NCI-H1417 treated with DMSO at 0.1 percent for 48 hours (cell line): ENCODE results near the gene EHBP1L1.

ENCODE experiments used
- DNase-seq: peaks from one replicate; lab custom pipeline; 2025; lab: John Stamatoyannopoulos, UW

Gene EHBP1L1

GRCh38 chr11:65546217-65546958 is 29.5 kb upstream of the EHBP1L1 start:
- DNase-seq, result peak; percentile 75

DNA sequence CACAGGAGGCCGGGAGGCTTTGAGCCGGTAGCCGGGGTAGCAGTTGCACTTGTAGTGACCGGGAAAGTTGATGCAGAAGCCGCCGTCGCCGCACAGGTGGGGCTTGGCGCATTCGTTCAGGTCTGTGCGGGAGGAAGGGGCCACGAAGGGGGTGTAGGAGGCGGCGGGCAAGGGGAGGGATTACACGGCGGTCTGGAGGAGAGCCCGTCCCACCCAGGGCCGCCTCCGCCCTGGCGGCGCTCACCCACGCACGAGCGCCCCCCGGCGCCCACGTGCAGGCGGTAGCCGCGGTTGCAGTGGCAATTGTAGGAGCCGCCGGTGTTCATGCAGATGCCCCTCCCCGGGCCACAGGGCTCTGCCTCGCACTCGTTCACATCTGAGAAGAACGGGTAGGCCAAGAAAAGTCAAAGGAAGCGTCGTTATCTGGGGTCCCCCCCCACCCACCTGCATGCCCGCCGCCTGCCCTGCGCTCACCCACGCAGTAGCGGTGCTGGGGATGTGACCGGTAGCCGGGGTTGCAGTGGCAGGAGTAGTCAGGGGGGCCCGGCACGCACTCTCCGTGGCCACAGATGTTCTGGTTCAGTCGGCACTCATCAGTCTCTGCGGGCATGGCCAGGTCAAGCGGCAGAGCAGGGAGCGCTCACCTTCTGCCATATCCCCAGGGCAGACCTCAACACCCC is 28.3 kb upstream of the EHBP1L1 start:
- DNase-seq, result no peak

DNA sequence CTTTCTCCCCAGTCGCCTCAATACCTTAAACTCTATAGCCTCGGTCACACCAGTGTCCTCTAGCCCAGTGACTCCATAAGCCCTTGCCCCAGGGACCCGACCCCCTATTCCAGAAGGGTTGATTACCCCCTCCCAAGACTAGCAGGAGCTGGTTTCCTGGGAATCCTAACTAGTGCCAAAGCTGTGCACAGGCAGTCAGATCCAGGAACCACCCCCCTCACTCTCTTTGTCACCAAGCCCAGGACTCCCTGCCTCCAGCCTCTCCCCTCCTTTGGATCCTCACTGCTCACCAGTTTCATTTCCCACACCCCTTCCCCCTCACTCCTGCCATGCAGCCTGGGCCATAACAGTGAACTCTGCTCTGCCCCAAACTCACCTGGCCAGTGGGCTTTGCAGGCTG is 27.5 kb upstream of the EHBP1L1 start:
- DNase-seq, result no peak

GRCh38 chr11:65549096-65549495 is 26.8 kb upstream of the EHBP1L1 start:
- DNase-seq, result no peak

GRCh38 chr11:65551572-65552387 is 24.1 kb upstream of the EHBP1L1 start:
- no peak for DNase-seq

DNA sequence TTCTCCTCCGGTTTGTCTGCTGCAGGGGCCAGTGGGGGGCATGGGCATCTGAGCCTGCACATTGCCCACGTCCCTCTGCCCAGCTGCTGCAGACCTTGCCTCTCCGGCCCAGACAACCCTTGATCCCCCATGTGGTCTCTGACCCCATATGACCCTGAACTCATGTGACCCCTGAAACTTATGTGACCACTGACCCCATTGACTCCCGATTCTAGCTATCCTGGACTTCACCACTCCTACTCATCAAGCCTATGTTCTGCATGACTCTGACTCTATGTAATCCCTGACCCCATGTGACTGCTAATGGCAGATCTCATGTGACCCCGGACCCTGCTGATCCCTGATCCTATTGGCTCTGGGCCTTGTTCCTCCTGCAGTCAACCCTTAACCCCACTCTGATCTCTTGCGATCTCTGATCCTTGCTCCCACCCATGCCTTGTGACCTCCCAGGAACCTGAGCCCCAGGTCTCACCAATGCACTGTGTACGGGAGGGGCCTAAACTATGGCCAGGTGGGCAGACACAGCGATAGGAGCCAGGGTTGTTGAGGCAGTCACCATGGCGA is 23.4 kb upstream of the EHBP1L1 start:
- no peak for DNase-seq

DNA sequence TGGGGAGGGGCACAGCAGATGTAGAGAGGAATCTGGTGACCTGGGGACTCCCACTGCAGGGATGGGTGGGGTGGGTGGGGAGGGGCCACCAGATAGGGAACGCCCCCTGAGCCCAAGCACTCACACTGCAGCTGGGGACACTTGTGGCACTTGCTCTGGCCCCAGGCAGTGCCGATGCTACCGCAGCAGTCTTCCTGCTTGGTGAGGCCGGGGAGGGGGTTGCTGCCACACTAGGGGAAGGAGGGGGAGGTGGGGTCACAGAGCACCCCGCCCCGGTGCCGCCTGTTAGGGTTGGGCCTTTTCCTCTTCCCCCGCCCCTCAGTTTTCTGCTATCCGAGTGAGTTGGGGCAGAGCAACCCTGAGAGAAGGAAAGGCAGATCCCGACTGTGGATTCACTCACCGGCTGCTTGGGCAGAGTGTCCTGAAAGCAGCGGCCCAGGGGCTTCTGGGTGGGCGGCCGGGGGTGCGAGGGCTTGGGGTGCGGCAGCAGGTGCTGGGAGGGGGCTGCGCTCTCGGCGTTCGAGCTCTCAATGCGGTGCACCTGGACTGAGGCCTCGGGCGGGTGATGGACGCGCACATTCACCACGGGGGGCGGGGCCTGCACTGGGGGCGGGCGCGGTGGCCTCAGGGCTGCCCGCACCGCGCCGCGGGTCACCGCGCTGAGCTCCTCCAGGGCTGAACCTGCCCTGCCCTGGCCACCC is 22.4 kb upstream of the EHBP1L1 start:
- DNase-seq, result peak; percentile 64

- no peak for DNase-seq
Observed at GRCh38 chr11:65554057-65554818, 21.6 kb upstream of the EHBP1L1 start.

DNA sequence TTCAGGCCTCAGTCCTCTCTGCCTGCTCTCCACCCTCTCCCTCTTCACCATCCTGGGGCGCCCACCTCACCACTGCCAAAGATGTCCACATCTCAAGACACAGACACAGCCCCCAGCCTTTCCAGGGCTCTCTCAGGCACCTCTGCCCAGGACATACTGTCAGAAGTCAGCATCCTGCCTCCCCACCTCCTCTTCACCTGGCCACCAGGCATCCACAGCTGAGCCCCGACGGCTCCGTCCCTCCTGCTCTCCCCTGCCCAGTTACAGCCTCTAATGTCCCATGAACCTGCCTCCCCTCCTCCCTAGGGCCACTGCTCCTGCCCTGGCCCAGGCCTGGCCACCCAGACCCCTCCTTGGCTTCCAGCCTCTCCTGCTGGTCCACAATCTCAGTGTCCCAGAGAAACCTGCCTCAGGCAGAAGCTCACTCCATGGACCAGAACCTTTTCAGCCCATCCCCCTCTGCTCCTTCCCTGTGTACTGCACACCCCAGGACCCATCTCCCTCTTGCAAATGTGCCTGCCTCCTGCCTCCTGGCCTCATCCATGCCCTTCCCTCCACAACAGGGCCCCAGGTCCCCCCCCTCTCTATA is 20.9 kb upstream of the EHBP1L1 start:
- no peak for DNase-seq

GRCh38 chr11:65555693-65556231 is 20.1 kb upstream of the EHBP1L1 start:
- DNase-seq, result no peak

GRCh38 chr11:65556470-65557279 is 19.2 kb upstream of the EHBP1L1 start:
- DNase-seq, result no peak

- no peak for DNase-seq
Observed at GRCh38 chr11:65557280-65558001, 18.4 kb upstream of the EHBP1L1 start.

GRCh38 chr11:65558002-65558929 is 17.6 kb upstream of the EHBP1L1 start, which contains the start of gene LTBP3:
LTBP3 (minus strand) TSS chr11:65558359; CDS start chr11:65557959, 400 bp downstream.
- DNase-seq, result no peak

- no peak for DNase-seq
Observed at GRCh38 chr11:65558930-65559509, 16.8 kb upstream of the EHBP1L1 start.

- no peak for DNase-seq
Observed at GRCh38 chr11:65559535-65559934, 16.3 kb upstream of the EHBP1L1 start.

GRCh38 chr11:65559951-65560537 is 15.8 kb upstream of the EHBP1L1 start:
- no peak for DNase-seq
